Liver (tissue), 9 donors: Measurements from ENCODE around the gene PERCC1. TPM values are rescaled to one million over a fixed set of nuclear protein-coding genes. Genes with fewer than 3 reads are reported as not detected.

Experiments
- DNase-seq: peaks from one replicate; pipeline ENCODE4 v3.0.0-alpha.2; 2017; ENCODE audit warnings: low spot score
- H3K27ac ChIP-seq, 2 donors: one replicate each; pipeline ENCODE4 v1.7.0; 2013; ENCODE audit warnings: inconsistent platforms in 2 of 2, low read length in 2 of 2, control low read depth in 1 of 2, low read depth in 1 of 2, mild to moderate bottlenecking in 1 of 2
- H3K27me3 ChIP-seq, 4 donors: one replicate each; pipeline versions ENCODE4 v1.6.1 to v1.7.0; 2013; ENCODE audit warnings: low read length in 3 of 4, inconsistent platforms in 1 of 4, mild to moderate bottlenecking in 1 of 4, moderate library complexity in 1 of 4; ENCODE audit not compliant: control insufficient read depth in 4 of 4, insufficient read depth in 4 of 4
- H3K36me3 ChIP-seq, 4 donors: one replicate each; pipeline versions ENCODE4 v1.6.1 to v1.7.0; 2013; ENCODE audit warnings: low read length in 3 of 4, mild to moderate bottlenecking in 3 of 4, low read depth in 1 of 4, moderate library complexity in 1 of 4; ENCODE audit not compliant: control insufficient read depth in 4 of 4, insufficient read depth in 3 of 4
- H3K4me1 ChIP-seq, 4 donors: one replicate each; pipeline versions ENCODE4 v1.6.1 to v1.7.0; 2013; ENCODE audit warnings: low read length in 3 of 4, mild to moderate bottlenecking in 3 of 4, moderate library complexity in 1 of 4; ENCODE audit not compliant: control insufficient read depth in 4 of 4, insufficient read depth in 4 of 4
- H3K4me3 ChIP-seq, 3 donors: one replicate each; pipeline versions ENCODE4 v1.6.1 to v1.7.0; 2013; ENCODE audit warnings: low read length in 3 of 3, control low read depth in 1 of 3, low read depth in 1 of 3, mild to moderate bottlenecking in 1 of 3
- H3K9ac ChIP-seq, 2 donors: one replicate each; pipeline ENCODE4 v1.7.0; 2013; ENCODE audit warnings: low read length in 2 of 2, mild to moderate bottlenecking in 2 of 2, moderate library complexity in 2 of 2, control low read depth in 1 of 2, low read depth in 1 of 2
- H3K9me3 ChIP-seq, 4 donors: one replicate each; pipeline versions ENCODE4 v1.6.1 to v1.7.0; 2013; ENCODE audit warnings: low read length in 3 of 4; ENCODE audit not compliant: control insufficient read depth in 4 of 4
- ATF3 ChIP-seq: IDR thresholded peaks from 2 replicates; pipeline ENCODE4 v1.6.1; 2016; ENCODE audit warnings: antibody characterized with exemption
- EGR1 ChIP-seq, 2 donors: IDR thresholded peaks; 2 replicates each; pipeline ENCODE4 v1.6.1; 2016 to 2018; ENCODE audit warnings: antibody characterized with exemption in 2 of 2, low read depth in 2 of 2
- FOXA1 ChIP-seq: IDR thresholded peaks from 2 replicates; pipeline ENCODE4 v1.6.1; 2016; ENCODE audit warnings: antibody characterized with exemption
- FOXA2 ChIP-seq: IDR thresholded peaks from 2 replicates; pipeline ENCODE4 v1.6.1; 2016; ENCODE audit warnings: antibody characterized with exemption
- GABPA ChIP-seq, 2 donors: IDR thresholded peaks in 1 of 2; conservative IDR thresholded peaks in 1 of 2; 2 replicates each; pipeline ENCODE4 v1.6.1; 2016; ENCODE audit warnings: antibody characterized with exemption in 2 of 2, mild to moderate bottlenecking in 1 of 2, moderate library complexity in 1 of 2
- HNF4A ChIP-seq, 2 donors: conservative IDR thresholded peaks; 2 replicates each; pipeline ENCODE4 v1.6.1; 2016; ENCODE audit warnings: antibody characterized with exemption in 2 of 2, mild to moderate bottlenecking in 2 of 2
- HNF4G ChIP-seq: IDR thresholded peaks from 2 replicates; pipeline ENCODE4 v1.6.1; 2016; ENCODE audit warnings: antibody characterized with exemption
- JUND ChIP-seq, 2 donors: IDR thresholded peaks; 2 replicates each; pipeline ENCODE4 v1.6.1; 2016; ENCODE audit warnings: antibody characterized with exemption in 2 of 2
- MAX ChIP-seq: IDR thresholded peaks from 2 replicates; pipeline ENCODE4 v1.6.1; 2016; ENCODE audit warnings: antibody characterized with exemption
- NR2F2 ChIP-seq: IDR thresholded peaks from 2 replicates; pipeline ENCODE4 v1.6.1; 2016; ENCODE audit warnings: antibody characterized with exemption
- RXRA ChIP-seq, 2 donors: IDR thresholded peaks; 2 replicates each; pipeline ENCODE4 v1.6.1; 2017 to 2018; ENCODE audit warnings: antibody characterized with exemption in 2 of 2, mild to moderate bottlenecking in 1 of 2
- SP1 ChIP-seq: IDR thresholded peaks from 2 replicates; pipeline ENCODE4 v1.6.1; 2018; ENCODE audit warnings: antibody characterized with exemption, mild to moderate bottlenecking
- TAF1 ChIP-seq: conservative IDR thresholded peaks from 2 replicates; pipeline ENCODE4 v1.6.1; 2016; ENCODE audit warnings: antibody characterized with exemption, mild to moderate bottlenecking
- YY1 ChIP-seq: IDR thresholded peaks from 2 replicates; pipeline ENCODE4 v1.6.1; 2016; ENCODE audit warnings: antibody characterized with exemption, mild to moderate bottlenecking
- ZBTB33 ChIP-seq: IDR thresholded peaks from 2 replicates; pipeline ENCODE4 v1.6.1; 2016; ENCODE audit warnings: antibody characterized with exemption
- WGBS: extraction: QIAGEN DNeasy Blood & Tissue Kit; methylation state at CpG from one replicate; pipeline ENCODE4 v1.1.7; 2013; 5-methylcytosine and 5-hydroxymethylcytosine counted together
- polyA plus RNA-seq, 2 donors: library from polyadenylated mRNA; stranded (reverse) in 1 of 2; unstranded in 1 of 2; fragments of 200-250 nt in 1 of 2; fragments of >200 nt in 1 of 2; fragmentation: Nextera tagmentation in 1 of 2; extraction: Ambion mirVana in 1 of 2; gene quantifications; one replicate each; pipeline versions ENCODE4 v1.2.1 to v1.2.3, GENCODE V29; 2013 to 2015
- total RNA-seq, 2 donors: library from RNA; depleted of rRNA; stranded (reverse); fragments of >200 nt; gene quantifications; one replicate each; pipeline ENCODE4 v1.2.3, GENCODE V29; 2014
- TF ChIP-seq, protein P1 (sequence below): IDR thresholded peaks from 2 replicates; pipeline ENCODE4 v1.6.1; 2016; ENCODE audit warnings: antibody characterized with exemption, mild to moderate bottlenecking
- donor health status: healthy.
- donor health status: healthy.
- donor health status: healthy.
- donor health status: healthy.
- donor health status: healthy.

Gene PERCC1
- total and polyA plus RNA-seq, 4 donors: 0.50 to 4.7 TPM; not detected in 2

DNA sequence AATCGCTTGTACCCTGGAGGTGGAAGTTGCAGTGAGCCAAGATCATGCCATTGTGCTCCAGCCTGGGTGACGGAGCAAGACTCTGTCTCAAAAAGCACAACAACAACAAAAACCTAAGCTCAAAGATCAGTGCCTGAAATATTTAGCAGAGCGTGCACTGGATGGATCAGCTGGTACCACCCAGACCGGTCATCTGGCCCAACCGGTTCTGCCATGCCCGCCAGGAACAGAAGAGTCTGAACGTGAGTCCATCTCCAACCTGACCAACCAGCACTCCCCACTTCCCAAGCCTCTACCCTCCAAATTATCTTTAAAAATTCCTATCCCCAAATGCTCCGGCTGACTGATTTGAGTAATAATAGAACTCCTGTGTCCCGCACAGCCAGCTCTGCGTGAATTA lies 8.8 kb upstream of the PERCC1 start:
- no peak for TF ChIP-seq FOXA2
- no peak for TF ChIP-seq RXRA (IDR thresholded peaks at IDR 0.05)
- TF ChIP-seq JUND (IDR thresholded peaks at IDR 0.05): no peak
- TF ChIP-seq FOXA1: no peak
- TF ChIP-seq MAX: no peak
- TF ChIP-seq, protein P1, sequence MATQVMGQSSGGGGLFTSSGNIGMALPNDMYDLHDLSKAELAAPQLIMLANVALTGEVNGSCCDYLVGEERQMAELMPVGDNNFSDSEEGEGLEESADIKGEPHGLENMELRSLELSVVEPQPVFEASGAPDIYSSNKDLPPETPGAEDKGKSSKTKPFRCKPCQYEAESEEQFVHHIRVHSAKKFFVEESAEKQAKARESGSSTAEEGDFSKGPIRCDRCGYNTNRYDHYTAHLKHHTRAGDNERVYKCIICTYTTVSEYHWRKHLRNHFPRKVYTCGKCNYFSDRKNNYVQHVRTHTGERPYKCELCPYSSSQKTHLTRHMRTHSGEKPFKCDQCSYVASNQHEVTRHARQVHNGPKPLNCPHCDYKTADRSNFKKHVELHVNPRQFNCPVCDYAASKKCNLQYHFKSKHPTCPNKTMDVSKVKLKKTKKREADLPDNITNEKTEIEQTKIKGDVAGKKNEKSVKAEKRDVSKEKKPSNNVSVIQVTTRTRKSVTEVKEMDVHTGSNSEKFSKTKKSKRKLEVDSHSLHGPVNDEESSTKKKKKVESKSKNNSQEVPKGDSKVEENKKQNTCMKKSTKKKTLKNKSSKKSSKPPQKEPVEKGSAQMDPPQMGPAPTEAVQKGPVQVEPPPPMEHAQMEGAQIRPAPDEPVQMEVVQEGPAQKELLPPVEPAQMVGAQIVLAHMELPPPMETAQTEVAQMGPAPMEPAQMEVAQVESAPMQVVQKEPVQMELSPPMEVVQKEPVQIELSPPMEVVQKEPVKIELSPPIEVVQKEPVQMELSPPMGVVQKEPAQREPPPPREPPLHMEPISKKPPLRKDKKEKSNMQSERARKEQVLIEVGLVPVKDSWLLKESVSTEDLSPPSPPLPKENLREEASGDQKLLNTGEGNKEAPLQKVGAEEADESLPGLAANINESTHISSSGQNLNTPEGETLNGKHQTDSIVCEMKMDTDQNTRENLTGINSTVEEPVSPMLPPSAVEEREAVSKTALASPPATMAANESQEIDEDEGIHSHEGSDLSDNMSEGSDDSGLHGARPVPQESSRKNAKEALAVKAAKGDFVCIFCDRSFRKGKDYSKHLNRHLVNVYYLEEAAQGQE: no peak
- TF ChIP-seq TAF1: no peak
- TF ChIP-seq HNF4G: no peak
- no peak for TF ChIP-seq EGR1 (IDR thresholded peaks at IDR 0.05; ENCODE audit: low read depth in 2 of 2)
- no peak for TF ChIP-seq HNF4A (conservative IDR thresholded peaks at IDR 0.05)
- TF ChIP-seq GABPA (IDR thresholded peaks at IDR 0.05 in 1 of 2, conservative IDR thresholded peaks at IDR 0.05 in 1 of 2): no peak
- TF ChIP-seq ATF3: no peak
- Histone ChIP-seq H3K27me3 (no peaks in the 10 kb centered on the region), H3K4me1 (peaks cover 3 to 16% (median 14%) of the 10 kb centered on the region in 4 donors), H3K4me3 (no peak overlapping the region), H3K27ac (no peak overlapping the region), H3K36me3 (peaks cover 0 to 2% (median 0%) of the 10 kb centered on the region in 4 donors), H3K9ac (no peak overlapping the region), H3K9me3 (no peaks in the 10 kb centered on the region)
- DNase-seq: no peak
- 88% methylated on average over 10 of the region's 10 CpGs for WGBS

- Histone ChIP-seq H3K4me3 (no peak overlapping the region), H3K9ac (no peak overlapping the region), H3K4me1 (peaks cover 3 to 12% (median 11%) of the 10 kb centered on the region in 4 donors), H3K36me3 (no peaks in the 10 kb centered on the region), H3K27ac (no peak overlapping the region), H3K27me3 (no peaks in the 10 kb centered on the region), H3K9me3 (no peaks in the 10 kb centered on the region)
- no peak for TF ChIP-seq GABPA (IDR thresholded peaks at IDR 0.05 in 1 of 2, conservative IDR thresholded peaks at IDR 0.05 in 1 of 2)
- no peak for TF ChIP-seq YY1
- 96% methylated on average over 12 of the region's 12 CpGs for WGBS
- no peak for DNase-seq
Measured at GRCh38 chr16:1424028-1424427, 6.8 kb upstream of the PERCC1 start.

DNA sequence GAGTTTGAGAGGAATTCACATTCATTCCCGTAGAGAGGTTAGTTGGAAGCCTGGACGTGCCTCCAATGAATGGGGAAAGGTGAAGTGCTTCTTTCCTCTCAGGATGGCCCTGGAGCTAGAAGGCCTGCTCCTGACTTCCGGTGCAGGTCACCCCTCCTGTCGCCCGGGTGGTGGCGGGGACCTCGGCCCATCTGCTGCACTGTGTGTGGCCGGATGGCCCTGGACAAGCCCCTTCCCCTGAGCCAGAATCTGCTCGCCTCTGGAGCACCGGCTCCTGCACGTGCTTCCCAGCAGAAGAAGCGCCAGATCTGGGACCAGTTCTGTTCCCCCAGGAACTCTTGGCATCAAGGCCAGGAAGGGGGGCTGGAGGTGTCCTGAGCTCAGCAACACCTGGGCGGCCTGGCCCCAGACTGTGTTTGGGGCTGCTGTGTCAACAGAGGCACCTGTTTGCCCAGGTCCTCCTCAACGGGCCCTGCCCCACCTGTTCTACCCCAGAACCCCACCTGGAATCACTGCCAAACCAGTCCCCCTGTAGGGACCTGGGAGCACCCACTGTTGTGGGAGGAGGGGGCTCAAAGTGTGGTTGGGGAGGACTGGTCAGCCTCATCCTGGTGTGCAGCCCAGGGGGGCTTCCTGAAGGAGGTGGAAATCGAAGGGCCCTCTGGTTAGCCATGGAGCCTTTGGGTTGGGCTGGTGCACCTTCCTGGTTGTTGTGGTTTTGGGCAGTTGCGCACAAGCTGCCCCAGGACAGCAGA lies 5.1 kb upstream of the PERCC1 start:
- Histone ChIP-seq H3K9me3 (no peaks in the 10 kb centered on the region), H3K4me3 (no peak overlapping the region), H3K9ac (no peak overlapping the region), H3K36me3 (no peaks in the 10 kb centered on the region), H3K27ac (no peak overlapping the region), H3K4me1 (peaks cover 1 to 10% (median 8%) of the 10 kb centered on the region in 4 donors), H3K27me3 (no peaks in the 10 kb centered on the region)
- WGBS: 93% methylated on average over 16 of the region's 16 CpGs
- TF ChIP-seq SP1 (no peak), YY1 (no peak), MAX (no peak), TAF1 (no peak), NR2F2 (no peak), FOXA2 (no peak), HNF4G (no peak), ZBTB33 (no peak)
- TF ChIP-seq, protein P1: no peak
- no peak for DNase-seq
